ENCODE measurements around the gene CARMIL1.

CARMIL1 gene

DNA sequence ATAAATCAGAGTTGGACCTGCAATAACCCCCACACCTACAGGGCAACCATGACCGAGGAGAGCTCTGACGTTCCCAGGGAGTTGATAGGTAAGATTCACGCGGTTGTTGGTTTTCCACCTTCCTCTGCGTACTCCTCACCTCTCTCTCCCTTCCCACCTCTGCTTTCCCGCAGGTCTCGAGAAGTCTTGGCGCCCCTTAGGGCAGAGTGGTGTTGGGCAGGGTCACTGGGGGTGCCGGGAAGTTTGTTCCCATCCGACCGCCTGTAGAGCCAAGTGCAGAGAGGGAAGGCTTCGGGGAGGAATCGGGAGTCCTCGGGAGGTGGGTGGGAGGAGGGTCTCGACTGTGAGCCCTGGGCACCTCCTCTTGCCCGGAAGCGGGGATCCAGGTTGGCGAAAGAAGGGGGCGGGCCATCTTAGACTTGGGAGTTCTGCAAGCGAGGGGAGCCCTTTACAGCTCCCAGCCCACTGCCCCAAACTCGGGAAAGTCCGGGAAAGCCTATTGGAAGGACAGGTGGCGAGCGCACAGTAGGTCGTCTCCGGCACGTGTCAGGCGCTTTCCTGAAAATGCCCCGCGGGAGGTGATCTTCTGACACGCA, 672 bp downstream of the CARMIL1 start:
- peak overlapping the region; percentile 85 for H3K4me3 ChIP-seq (ENCODE audit: control insufficient read depth, low read depth, low read length)
- no peak for DNase-seq (ENCODE audit: low read depth)
- TF ChIP-seq, protein P1, sequence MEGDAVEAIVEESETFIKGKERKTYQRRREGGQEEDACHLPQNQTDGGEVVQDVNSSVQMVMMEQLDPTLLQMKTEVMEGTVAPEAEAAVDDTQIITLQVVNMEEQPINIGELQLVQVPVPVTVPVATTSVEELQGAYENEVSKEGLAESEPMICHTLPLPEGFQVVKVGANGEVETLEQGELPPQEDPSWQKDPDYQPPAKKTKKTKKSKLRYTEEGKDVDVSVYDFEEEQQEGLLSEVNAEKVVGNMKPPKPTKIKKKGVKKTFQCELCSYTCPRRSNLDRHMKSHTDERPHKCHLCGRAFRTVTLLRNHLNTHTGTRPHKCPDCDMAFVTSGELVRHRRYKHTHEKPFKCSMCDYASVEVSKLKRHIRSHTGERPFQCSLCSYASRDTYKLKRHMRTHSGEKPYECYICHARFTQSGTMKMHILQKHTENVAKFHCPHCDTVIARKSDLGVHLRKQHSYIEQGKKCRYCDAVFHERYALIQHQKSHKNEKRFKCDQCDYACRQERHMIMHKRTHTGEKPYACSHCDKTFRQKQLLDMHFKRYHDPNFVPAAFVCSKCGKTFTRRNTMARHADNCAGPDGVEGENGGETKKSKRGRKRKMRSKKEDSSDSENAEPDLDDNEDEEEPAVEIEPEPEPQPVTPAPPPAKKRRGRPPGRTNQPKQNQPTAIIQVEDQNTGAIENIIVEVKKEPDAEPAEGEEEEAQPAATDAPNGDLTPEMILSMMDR (conservative IDR thresholded peaks at IDR 0.05; ENCODE audit: control insufficient read depth, insufficient read depth, low read depth, low read length): no peak

DNA sequence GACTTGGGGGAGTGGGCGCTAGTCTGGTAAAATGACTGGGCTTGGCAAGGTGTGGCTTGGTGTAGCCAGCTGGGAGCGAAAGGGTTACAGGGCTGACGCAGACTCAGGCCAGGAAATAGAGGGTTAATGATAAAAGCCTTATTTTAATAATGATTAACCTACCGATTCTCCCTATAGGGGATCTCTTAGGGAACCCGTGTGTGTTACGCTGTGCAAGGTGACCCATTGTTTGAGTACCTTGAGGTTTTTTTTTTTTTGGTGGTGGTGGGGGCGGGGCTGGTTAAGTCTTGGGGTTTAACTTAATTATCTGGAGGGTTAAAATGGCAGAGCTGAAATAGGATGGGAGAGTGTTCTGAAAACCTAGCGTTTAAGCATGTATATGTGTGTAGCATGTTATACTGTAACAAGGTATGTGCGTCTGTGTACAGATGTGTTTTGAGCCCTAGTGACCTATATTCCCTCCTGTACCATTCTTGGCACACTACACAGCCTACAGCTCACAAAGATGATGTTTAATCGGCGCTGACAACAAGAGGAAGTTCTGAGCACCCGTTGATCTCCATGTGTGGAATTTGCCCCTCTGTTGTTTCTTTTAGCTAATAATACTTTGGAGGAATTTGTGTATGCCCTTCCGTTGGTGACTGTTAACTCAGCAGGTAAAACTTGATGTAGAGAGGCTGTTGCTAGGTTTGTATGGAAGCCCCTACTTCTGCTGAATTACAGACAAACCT, 1.3 kb downstream of the CARMIL1 start:
- TF ChIP-seq, protein P1 (conservative IDR thresholded peaks at IDR 0.05; ENCODE audit: control insufficient read depth, insufficient read depth, low read depth, low read length): no peak
- H3K4me3 ChIP-seq (ENCODE audit: control insufficient read depth, low read depth, low read length): peak overlapping the region; percentile 85
- no peak for DNase-seq (ENCODE audit: low read depth)

DNA sequence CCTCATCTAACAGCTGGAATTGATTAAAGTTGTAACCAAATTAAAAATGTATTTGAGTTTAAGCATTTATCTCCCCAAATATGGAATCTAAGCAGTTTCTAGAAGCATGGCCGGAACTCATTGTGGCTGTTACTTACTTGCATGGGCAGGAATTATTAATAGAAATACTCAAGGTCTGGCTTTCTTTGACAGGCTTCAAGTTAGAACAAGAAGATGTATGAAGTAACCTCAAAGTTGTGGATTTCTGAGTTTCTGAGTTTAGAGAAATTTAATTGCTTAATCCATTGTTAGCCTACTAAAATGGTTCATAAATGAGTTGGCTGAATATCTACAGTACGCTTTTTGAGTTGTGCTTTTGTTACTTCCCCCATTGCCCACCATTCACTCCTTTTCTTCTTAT, 7.7 kb downstream of the CARMIL1 start:
- TF ChIP-seq, protein P1 (conservative IDR thresholded peaks at IDR 0.05; ENCODE audit: control insufficient read depth, insufficient read depth, low read depth, low read length): no peak
- H3K4me3 ChIP-seq (ENCODE audit: control insufficient read depth, low read depth, low read length): no peak overlapping the region
- no peak for DNase-seq (ENCODE audit: low read depth)

DNA sequence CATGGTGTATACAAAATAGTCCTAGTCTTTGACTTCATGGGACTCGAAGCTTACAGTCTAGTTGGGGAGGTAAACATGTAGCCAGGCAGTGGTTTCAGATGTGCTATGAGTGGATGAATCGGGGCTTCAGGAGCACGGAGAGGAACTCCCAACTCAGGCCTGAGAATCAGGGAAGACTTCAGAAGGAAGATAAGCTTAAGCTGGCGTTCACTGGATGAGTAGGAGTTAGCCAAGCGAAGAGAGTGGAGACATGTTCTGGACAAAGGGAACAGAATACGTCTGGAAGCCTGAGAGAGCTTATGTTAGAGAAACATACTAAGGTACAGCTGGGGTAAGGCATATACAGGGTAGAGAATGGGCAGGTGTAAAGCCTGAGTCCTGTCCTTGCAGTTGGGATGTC, 8.8 kb downstream of the CARMIL1 start:
- DNase-seq (ENCODE audit: low read depth): no peak
- H3K4me3 ChIP-seq (ENCODE audit: control insufficient read depth, low read depth, low read length): no peak overlapping the region
- TF ChIP-seq, protein P1 (conservative IDR thresholded peaks at IDR 0.05; ENCODE audit: control insufficient read depth, insufficient read depth, low read depth, low read length): no peak

DNA sequence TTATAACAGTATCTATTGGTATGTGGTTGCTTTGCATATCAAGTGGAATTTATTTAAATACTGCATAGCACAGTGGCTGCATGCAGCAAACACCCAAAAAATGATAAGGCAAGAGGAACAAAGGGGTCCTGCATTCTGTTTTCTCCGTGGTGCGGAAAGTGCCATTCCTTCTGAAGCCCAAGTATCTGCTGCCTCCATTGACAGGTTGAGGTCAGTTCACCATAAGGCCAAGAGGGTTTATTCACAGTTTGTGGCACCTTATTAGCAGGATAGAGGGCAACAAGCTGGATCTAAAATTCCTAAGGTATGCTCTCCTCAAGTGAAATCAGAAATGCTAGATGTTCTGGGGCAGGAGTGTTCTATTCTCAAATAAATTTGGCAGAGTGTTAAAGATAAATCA, 9.3 kb downstream of the CARMIL1 start:
- no peak for DNase-seq (ENCODE audit: low read depth)
- TF ChIP-seq, protein P1 (conservative IDR thresholded peaks at IDR 0.05; ENCODE audit: control insufficient read depth, insufficient read depth, low read depth, low read length): no peak
- H3K4me3 ChIP-seq (ENCODE audit: control insufficient read depth, low read depth, low read length): no peak overlapping the region

DNA sequence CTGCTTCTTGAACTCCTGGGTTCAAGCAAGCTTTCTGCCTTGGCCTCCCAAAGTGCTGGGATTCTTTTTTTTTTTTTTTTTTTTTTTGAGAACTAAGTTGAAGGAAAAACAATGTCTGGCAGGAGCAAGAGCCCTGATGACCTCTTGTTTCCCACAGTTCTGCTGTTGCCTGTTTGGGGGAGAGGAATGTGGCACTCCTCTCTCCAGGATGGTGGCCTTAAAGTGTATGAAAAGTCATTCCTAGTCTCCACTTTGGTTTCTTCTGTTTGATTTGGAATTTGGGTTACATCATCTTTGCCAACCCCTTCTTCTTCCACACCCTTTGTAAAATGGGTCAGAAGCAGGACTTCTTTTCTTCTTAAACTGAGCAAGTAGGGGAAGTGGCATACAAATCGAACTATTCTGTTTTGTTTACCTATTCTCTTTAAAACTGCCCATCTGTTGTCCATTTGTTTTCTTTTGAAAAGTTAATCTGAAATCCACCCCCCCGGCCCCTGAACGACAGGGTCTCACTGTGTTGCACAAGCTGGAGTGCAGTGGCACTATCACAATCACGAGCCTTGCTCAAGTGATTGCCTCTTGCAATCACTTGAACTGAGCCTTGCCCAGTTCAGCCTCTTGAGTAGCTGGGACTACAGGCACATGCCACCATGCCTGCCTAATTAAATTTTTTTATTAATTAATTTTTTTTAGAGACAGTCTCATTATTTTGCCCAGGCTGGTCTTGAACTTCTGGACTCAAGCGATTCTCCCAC, 11.3 kb downstream of the CARMIL1 start:
- DNase-seq (ENCODE audit: low read depth): no peak
- H3K4me3 ChIP-seq (ENCODE audit: control insufficient read depth, low read depth, low read length): no peak overlapping the region
- TF ChIP-seq, protein P1 (conservative IDR thresholded peaks at IDR 0.05; ENCODE audit: control insufficient read depth, insufficient read depth, low read depth, low read length): no peak

Measured in fibroblast of mammary gland (primary cell).